GM21786 (cell line): ENCODE measurements around the gene FGFR3.
"Not testable (repeated sequence)": the region's sequence is repeated elsewhere in the genome, so short reads cannot be mapped to it uniquely, and the experiment has no call there.

Experiments used
- ATAC-seq: cut with Tn5 transposase; IDR thresholded peaks from one replicate; pipeline ENCODE4 v1.9.1; 2021; ENCODE audit not compliant: unreplicated experiment

The FGFR3 gene

DNA sequence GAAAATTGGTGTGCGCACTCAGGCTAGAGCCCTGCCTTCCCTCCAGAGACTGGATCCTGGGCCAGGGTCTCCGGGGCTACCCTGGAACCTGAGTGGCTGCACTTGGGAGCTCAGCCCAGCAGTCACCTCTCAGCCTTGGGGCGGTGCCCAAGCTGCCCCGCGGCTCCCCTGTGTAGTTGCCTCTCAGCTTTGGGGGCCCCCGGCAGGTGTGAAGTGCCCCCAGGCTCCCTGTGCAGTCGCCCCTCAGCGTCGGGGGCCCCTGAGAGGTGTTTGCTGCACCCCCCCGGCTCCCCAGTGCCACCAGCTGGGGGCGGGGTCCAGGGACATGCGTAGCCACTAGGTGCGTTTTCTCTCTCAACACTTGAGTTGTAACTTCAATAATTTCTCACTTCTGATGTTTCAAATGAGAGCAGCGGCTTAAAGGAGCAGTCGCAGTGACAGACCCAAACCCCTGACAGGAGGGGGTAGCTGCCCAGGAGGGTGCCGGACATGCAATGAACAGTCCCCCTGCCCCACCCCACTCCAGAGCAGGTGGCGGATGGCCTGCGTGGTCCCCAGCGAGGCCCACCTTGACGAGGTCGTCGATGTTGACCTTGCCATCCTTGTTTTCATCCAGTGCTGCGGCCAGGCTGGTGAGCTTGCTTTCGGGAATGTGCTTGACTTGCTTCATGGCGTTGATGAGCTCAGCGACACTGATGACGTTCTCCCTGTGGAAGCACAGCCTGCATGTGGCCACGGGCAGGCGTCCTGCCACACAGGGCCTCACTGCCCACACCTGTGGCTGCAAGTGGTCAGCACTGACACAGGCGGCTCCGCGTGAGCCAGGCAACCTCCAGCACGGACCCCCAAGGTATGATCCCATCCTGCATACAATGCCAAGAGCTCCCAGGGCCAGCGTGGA is 22.3 kb downstream of the FGFR3 start:
- no peak for ATAC-seq

DNA sequence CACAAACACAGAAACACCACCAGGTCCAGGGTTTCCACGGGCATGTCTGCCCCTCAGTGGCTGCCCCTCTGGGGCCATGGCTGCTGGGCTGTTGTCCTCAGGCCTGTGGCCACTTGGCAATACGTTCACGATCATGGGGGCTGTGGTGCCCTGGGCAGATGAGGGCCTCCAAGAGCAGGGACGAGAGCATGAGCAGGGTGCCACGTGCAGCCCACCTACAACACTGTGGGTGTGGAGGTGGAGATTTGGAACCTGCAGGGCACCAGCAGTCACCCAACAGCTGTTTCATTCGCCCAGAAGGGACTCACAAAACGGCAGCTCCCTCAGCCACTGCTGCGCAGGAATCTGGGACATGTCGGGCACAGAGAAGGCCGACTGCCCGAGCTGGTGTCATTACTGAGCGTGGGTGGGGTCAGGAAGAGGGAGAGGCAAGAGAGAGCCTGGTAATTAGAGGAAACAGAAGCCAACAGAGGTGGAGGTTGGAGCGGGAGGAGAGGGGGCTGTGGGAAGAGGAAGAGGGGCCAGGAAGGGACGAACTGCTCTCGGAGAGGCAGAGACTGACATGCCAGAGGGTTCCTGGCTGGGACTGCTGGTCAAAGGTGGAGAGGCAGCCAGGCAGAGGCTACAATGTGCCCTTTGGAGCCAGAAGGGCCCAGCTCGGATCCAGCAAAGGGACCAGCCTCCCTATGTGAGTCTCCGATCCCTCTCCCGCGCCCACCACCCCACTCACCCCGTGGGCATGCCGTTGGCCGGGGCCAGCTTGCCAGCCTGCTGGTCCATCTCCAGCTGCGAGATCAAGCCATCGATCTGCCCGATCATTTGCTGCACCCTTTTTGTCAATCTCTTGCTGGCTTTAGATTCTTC is 23.1 kb downstream of the FGFR3 start:
- no peak for ATAC-seq

DNA sequence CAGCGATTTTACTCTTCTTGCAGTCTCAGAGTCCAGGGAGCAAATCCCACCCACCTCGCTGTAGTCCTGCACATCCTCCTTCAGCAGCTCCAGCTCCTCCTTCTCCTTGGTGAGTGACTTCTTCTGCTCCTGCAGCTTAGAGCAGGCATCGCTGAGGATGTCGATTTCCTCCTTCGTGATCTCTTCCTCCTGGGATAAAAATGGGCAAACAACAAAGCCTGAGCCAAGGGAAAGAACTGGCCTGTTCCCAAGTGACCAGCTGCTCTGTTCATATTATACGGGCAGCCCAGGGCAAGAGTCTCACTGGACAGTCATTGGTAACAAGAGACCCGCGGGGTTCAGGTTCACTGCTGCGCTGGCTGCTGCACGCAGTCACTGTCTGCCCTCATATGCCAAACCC is 26.2 kb downstream of the FGFR3 start:
- no peak for ATAC-seq

DNA sequence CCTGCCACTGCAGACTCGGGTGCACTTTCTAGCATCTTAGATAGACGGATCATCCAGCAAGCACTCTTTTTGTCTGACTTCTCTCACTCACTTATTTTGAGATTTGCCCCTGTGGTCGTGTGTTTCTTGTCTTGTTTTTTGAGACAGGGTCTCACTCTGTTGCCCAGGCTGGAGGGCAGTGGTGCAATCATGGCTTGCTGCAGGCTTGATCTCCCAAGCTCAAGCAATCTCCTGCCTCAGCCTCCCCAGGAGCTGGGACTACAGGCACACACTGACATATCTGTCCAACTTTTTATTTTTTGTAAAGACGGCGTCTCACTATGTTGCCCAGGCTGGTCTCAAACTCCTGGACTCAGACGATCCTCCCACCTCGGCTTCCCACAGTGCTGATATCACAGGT is 26.7 kb downstream of the FGFR3 start:
- no peak for ATAC-seq

DNA sequence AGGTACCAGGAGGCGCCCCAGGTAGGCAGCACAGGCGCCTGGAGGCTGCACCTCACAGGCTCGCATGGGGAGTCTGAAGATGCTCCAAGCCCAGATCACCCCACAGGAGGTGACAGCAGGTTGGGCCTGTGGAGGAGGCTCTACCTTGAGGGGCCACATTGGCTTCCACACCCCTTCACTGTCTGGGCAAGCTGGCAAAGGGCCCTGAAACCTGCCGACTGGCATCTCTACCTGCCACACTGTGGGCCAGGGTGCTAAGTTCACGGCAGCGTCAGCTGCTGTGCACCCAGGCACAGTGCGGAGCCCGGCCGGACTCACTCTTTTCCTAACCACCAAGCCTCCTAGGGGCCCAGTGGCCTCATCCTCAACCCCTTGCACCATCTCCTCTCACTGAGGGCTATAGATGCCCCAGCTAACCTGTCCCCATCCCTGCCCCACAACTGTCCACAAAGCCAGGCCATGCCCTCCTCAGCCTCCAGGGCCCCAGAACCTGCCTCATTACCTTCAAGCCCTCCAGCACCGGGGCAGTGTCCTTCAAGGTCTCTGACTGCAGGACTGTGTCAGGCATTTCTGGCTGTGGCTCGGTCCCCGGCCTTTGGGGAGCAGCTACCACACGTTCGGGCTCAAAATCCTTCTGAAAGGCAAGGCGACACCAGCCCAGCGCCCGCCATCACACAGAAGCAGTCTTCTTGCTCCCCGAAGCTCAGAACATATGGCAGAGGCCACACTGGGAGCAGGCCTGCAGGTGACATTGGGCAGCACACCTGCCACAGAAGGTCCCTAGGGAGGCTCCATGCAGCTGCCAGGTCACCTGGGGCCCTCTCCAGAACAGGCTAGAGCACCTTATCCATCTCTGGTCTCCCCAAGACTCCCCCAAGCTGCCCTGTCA is 28.8 kb downstream of the FGFR3 start:
- ATAC-seq: no peak

DNA sequence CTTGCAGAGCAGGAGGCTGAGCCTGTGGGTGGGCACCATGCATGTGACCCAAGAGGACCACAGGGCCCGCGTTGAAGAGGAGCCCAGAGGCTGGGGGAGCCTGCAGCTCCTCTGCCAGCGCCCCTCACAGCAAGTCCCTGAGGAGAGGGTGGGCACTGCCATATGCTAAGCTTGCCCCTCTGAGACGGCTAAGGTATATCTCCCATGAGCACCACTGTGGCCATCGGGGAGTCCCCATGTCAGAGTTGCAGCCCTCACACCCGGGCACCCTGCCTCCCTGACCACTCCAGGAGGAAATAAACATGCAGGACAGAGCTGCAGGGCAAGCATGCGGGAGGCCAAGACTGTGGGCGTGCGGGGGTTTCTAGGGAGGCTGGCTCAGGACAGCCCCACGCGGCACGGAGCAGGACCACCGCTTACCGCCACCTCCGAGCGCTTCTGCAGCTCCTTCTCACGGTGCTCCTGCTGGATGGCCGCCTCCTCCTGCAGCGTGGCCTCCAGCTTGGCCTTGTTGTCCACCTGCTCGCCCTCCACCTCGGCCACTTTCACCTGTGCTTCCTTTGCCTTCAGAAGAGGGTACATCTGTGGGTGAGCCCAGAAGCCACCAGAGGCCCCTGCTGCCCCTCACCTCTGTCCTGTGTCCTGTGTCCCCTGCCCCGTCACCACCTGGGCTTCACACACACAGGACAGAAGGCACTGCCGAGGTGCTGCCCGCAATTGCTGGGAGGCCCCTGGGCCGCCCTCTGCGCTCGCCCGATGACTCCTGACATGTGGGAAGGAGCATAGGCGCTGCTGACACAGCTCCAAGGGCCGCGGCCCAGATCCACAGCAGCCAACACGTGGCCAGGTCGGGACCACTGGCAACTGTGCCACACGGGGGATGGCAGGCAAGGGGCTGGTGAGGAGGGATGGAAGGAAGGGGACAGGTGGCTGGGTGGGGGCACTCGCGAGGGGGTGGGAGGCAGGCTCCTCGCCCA is 29.8 kb downstream of the FGFR3 start:
- ATAC-seq: no peak

DNA sequence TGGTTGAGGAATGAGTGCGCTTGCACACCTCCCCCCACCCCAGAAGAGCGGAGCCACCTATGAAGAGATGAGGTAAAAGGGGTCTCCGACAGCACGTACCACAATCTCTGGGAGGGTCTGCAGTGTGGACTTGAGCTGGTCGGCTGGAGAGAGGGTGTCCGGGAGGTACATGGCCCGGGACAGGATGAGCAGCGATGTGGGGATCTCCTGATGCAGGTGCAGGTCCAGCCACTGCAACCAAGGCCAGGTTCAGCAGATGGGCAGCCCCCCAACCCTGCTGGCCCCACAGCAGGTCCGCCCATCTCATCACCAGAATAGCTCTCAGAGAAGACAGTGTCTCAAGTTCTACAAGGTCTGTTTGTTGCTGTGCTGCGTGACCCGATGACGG is 30.4 kb downstream of the FGFR3 start:
- no peak for ATAC-seq

DNA sequence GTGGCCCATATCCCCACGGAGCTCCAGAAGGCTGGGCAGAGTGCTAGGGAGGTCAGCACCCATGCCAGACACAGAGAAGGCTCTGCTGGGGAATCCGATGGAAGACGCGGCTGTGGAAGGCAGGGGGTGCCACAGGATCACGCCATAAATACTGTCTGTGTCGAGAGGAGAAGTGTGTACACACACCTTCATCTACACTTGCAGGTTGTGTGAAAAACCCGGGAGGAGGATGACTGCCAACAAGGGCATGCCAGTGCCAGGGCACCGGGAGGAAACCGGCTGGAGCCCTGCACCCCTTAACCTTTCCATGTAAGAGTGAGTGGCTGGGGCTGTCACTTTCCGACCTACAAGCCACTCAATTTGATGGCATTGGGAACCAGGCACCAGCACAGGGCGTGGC is 31.7 kb downstream of the FGFR3 start:
- ATAC-seq: no peak

DNA sequence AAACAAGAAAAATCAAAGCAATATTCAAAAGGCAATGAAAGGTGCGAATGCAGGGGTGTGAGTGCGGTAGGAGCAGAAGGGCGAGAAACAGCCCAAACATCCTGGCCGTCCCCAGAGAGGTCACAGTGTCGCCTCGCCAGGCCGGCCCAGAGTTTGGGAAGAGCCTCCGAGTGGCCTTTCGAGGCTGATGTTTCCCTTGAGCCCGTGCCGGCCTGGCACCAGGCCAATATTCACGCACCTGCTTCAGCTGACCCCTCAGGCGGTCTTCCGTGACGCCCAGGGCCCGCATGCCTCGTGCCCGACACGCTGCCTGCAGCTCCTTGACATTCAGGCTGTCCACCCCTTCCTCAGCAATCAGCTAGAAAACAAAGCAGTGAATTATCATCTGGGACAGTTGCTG is 32.2 kb downstream of the FGFR3 start:
- no peak for ATAC-seq

DNA sequence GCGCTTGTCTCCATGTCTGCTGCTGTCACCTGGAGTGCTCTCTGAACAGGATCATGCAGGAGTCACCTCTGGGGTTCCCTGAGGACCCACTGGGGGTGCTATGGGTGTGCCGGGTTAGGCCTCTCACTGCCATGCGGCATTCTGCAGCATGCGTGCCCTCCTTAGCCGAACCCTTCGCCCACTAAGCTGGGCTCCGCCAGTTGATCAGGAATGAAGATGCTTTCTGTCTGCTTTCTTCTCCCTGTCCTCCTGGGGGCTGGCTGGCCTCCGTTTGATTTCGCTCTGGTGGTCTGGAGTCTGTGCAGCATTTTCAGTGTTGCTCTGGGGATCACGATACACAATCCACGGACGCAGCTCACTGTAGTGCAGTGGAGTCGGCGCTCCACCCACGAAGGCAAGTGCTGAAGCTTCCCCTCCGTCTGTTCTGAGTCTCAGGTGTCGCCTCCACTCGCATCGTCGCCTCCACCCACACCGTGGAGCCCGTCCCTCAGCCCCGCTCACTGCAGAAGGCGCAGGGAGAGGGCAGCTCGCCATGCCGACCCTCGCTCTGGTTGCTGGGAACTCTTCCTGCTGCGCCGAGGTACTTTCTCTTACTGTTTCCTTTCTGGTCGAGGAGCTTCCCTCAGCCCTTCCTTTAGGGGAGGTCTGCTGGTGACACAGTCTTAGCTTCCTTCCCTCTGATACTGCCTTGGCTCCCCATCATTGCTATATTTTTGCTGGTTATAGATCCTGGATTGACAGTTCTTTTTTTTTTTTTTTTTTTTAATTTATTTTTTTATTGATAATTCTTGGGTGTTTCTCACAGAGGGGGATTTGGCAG is 33.6 kb downstream of the FGFR3 start:
- ATAC-seq: no peak

DNA sequence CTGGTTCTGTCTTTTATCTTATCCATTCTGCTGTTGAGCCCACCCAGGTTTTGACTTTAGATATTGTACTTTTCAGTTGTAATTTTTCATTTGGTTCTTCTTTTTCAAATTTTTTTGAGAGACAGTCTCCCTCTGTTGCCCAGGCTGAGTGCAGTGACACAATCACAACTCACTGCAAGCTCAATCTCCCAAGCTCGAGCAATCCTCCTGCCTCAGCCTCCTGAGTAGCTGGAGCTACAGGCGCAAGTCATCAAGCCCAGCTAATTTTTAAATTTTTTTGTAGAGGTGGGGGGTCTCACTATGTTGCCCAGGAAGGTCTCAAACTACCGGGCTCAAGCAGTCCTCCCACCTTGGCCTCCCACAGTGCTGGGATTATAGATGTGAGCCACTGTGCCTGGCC is 37.1 kb downstream of the FGFR3 start:
- no peak for ATAC-seq

DNA sequence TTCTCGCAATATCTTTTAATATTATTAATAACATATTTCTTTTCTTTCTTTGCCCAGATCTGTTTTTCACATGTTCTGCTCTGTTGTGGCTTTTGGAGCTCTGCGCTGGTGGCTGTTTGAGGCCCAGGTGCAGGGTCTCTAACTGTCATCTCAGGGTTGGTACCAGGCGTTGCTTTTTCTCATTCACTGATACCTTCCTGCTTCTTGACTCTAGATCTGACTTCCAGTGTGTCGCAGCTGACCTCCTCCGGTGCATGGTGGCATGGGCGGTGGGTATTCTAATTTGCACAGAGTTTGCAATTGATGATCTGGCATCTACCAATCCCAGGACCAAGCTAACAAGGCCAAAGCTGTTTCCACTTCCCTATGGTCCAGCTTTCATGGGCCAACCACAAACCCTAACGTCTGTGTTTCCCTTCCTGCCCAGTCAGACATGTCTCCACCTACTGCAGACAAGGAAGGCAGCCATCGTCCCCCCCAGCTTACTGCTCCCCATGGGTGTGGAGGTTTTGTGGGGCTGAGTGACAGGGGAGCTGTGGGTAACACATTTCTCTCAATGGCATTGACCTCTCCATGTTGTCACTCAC is 37.6 kb downstream of the FGFR3 start:
- no peak for ATAC-seq

DNA sequence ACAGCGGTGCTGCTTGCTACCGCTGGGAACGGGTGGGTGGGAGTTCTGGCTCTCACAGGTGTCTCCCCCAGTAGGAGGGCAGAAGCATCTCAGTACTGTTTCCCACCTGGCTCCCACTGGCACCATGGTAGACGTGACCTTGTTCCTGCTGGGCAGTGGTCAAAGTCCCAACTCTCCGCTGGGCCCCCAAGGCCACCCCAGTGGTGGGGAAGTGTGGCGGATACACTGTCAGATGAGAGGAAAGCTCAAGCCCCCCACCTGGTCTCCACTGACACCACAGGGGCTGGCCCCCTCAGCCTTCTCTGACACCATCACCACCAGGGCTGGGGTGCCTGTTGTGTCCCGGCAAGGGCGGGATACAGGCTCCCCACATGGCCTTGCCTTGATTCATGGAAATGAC is 38.2 kb downstream of the FGFR3 start:
- ATAC-seq: no peak

DNA sequence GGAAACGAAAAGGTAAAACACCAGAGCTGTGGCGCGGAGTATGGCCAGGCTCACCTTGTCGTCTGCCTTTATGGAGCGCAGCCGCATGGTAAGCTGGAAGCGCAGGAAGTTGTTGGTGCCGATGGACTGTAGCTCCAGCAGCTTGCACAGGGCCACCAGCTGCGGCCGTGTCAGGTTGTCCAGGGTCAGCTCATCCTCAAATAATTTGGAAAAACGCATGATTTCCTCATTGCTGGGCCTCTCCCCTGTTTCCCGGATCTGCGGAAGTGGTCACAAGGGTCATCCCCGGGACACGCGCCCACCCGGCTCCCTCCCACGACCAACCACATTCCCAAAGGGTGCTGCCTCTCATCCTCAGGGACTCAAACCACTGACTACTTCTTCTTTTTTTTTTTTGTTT is 39.6 kb downstream of the FGFR3 start:
- ATAC-seq: no peak

DNA sequence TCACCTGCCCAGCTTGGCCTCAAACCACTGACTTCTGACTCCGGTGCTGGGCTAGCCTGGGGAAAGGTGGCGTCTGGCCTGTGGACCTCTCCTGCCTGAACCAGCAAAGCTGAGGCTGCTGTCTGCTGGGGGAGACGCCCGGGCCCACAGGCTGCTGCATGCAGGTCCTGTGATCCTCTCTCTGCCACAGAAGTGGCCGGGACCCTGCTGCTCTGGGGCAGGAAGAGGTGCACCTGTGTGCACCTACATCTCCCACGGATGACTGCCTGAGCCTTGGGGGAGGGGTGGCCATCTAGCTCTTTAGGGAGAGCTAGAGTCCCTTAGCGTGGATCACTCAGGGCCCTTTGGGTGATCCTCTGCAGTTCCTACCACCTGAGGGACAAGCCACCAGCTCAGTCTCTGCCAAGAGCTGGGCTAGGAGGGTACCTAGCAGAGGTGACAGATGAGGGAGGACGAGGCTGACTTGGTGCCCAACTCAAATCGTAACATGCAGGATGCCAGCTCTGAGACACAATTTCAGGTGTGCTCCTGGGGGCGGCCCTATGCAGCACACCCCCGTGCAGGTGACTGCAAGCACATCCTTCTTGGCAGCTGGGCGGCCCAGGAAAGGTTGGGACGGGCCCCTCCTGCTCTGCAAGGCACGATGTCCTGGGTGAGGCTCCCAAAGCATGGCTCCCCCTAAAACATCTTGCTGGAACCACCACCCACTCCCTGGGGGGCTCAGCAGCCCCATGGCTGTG is 40.4 kb downstream of the FGFR3 start:
- no peak for ATAC-seq

DNA sequence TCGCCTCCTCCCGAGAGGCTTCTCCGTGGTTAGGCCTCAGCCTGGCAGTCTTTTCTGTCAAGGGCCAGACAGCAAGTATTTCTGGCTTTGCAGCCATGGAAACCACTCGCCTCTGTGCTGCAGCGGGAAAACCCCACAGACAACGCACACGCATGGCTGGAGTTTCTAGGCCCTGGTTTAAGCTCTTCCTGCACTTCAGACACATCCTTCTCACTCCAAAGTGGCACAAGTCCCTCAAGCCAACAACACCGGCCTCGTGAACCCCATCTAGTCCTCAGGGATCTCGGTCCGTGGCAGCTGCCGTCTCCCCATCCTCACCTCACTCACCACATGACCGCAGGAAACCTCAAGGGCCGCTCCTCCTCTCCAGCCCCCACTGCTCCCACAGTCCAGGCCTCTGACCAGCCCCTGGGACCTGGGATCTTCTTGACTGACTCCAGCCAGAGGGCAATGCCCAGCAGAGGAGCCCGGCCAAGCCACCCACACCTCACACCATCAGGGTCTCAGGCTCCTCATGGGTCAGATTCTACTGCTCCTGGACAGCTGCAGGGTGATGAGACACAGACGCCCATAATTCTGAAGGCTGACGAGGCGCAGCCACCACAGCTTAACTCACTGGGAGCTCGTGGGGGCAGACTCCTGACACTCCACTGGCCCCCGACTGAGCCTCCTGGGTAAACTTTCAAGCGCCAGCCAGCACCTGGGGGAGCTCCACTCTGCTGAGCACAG is 41.1 kb downstream of the FGFR3 start:
- peak; percentile 82 for ATAC-seq

DNA sequence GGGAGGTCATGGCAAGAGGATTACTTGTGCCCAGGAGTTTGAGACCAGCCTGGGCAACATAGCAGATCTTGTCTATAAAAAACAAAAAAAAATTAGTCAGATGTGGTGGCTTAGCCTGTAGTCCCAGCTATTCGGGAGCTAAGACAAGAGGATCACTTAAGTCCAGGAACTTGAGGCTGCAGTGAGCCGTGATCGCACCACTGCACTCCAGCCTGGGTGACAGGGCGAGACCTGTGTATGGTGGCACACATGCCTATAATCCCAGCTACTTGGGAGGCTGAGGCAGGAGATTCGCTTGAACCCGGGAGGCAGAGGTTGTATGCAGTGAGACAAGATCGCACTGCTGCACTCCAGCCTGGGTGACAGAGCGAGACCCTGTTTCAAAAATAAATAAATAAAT is 42.7 kb downstream of the FGFR3 start:
- ATAC-seq: not testable (repeated sequence)
